Hepatocyte (in vitro differentiated cells): ENCODE measurements around the gene QRFP.

ENCODE experiments used
- EZH2 ChIP-seq: fragments of 200-600 bp; sonication (generic); IDR thresholded peaks from 2 replicates; pipeline ENCODE4 v1.6.1; 2016; ENCODE audit warnings: antibody characterized with exemption, mild to moderate bottlenecking, borderline replicate concordance
- EZH2phosphoT487 ChIP-seq: fragments of 200-600 bp; sonication (generic); IDR thresholded peaks from one replicate; pipeline ENCODE4 v1.6.1; 2018; ENCODE audit warnings: antibody characterized with exemption, mild to moderate bottlenecking, low read depth, moderate library complexity; ENCODE audit not compliant: unreplicated experiment, severe bottlenecking
- TF ChIP-seq, protein P1 (sequence below): fragments of 200-600 bp; sonication (generic); IDR thresholded peaks from 2 replicates; pipeline ENCODE4 v1.5.1; 2016; ENCODE audit warnings: antibody characterized with exemption, mild to moderate bottlenecking; ENCODE audit not compliant: poor library complexity

DNA sequence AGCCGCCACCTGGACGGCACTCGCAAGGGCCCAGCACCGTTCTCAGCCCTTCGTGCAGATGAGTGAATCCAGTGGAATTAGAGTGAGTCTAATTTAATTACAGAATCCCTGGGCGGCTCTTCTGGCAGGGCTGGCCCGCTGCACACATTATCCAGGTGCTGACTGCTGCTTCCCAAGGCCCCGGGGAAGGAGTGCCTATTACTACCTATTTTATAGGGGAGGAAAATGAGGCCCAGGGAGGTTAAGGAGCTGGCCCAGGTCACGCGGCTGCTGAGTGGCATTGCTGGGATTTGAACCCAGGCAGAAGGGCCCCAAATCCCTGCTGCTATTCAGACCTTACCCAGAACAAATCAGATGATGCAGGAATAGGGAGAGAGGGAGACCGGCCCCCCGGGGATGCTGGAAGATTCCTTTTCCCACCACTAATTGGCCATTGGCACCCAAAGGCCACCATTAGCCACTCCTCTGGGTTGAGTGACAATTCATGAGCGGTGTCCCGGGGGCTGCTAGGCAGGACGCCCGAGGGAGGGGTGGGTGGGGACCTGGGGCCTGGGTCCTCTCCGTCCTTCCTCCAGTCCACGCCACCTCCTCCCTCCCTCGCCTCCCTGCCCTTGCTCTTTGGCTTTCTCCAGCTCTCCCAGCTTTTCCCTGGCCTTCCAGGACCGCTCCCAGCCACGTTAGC lies 10.3 kb upstream of the QRFP start:
- TF ChIP-seq EZH2, result no peak
- TF ChIP-seq, protein P1, sequence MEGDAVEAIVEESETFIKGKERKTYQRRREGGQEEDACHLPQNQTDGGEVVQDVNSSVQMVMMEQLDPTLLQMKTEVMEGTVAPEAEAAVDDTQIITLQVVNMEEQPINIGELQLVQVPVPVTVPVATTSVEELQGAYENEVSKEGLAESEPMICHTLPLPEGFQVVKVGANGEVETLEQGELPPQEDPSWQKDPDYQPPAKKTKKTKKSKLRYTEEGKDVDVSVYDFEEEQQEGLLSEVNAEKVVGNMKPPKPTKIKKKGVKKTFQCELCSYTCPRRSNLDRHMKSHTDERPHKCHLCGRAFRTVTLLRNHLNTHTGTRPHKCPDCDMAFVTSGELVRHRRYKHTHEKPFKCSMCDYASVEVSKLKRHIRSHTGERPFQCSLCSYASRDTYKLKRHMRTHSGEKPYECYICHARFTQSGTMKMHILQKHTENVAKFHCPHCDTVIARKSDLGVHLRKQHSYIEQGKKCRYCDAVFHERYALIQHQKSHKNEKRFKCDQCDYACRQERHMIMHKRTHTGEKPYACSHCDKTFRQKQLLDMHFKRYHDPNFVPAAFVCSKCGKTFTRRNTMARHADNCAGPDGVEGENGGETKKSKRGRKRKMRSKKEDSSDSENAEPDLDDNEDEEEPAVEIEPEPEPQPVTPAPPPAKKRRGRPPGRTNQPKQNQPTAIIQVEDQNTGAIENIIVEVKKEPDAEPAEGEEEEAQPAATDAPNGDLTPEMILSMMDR, result no peak
- no peak for TF ChIP-seq EZH2phosphoT487
